Keratinocyte (primary cell): ENCODE data around the gene PSAPL1.

Experiments used
- CTCF ChIP-seq, 3 experiments: IDR thresholded peaks in 1 of 3; conservative IDR thresholded peaks in 1 of 3; optimal IDR thresholded peaks in 1 of 3; 2 replicates in 2 of 3; 3 replicates in 1 of 3; pipeline versions ENCODE3 to v1.5.1; 2011; ENCODE audit warnings: low read length in 3 of 3, mild to moderate bottlenecking in 3 of 3, moderate library complexity in 2 of 3, control low read depth in 1 of 3, inconsistent platforms in 1 of 3; ENCODE audit not compliant: insufficient read depth in 2 of 3; ENCODE audit errors: extremely low read depth in 1 of 3
- EZH2 ChIP-seq: IDR thresholded peaks from one replicate; pipeline ENCODE4 v1.6.1; 2012; ENCODE audit warnings: inconsistent platforms, mild to moderate bottlenecking, low read length, moderate library complexity

GRCh38 chr4:7436256-7436655 is 1.5 kb upstream of the PSAPL1 start:
- no peak for TF ChIP-seq CTCF (optimal IDR thresholded peaks at IDR 0.05 in 1 of 3, IDR thresholded peaks at IDR 0.05 in 1 of 3, conservative IDR thresholded peaks at IDR 0.05 in 1 of 3; ENCODE audit: extremely low read depth in 1 of 3, insufficient read depth in 2 of 3, low read length in 3 of 3)
- no peak for TF ChIP-seq EZH2
